Keratinocyte (primary cell): ENCODE measurements around the gene CFAP299. TPM values are rescaled to one million over a fixed set of nuclear protein-coding genes. Genes with fewer than 3 reads are reported as not detected.

Experiments
- DNase-seq: peaks from one replicate; pipeline ENCODE4 v3.0.0-alpha.2; 2011; ENCODE audit warnings: low read depth, missing footprints, low spot score
- FAIRE-seq: peaks from 2 replicates; lab custom pipeline; 2011; peaks lifted over from hg19 to GRCh38; lab: Jason Lieb, UNC
- H2AFZ ChIP-seq: 2 replicates; pipeline ENCODE4 v1.6.0; 2012; ENCODE audit warnings: low read length, control low read depth, inconsistent platforms; ENCODE audit not compliant: control insufficient read depth
- H3K27ac ChIP-seq: 2 replicates; pipeline ENCODE4 v1.5.1; 2011; ENCODE audit warnings: low read length; ENCODE audit not compliant: control insufficient read depth, insufficient read depth
- H3K27me3 ChIP-seq: 3 replicates; pipeline ENCODE4 v1.6.0; 2011; ENCODE audit warnings: low read length; ENCODE audit not compliant: control insufficient read depth, insufficient read depth; ENCODE audit errors: extremely low read depth
- H3K36me3 ChIP-seq, 2 experiments: 2 replicates in 1 of 2; 3 replicates in 1 of 2; pipeline ENCODE4 v1.5.1; 2011; ENCODE audit warnings: low read length in 2 of 2, mild to moderate bottlenecking in 1 of 2; ENCODE audit not compliant: control insufficient read depth in 2 of 2, insufficient read depth in 2 of 2; ENCODE audit errors: extremely low read depth in 1 of 2
- H3K4me1 ChIP-seq: 3 replicates; pipeline ENCODE4 v1.5.1; 2011; ENCODE audit warnings: low read length; ENCODE audit not compliant: control insufficient read depth, insufficient read depth; ENCODE audit errors: extremely low read depth
- H3K4me2 ChIP-seq: 3 replicates; pipeline ENCODE4 v1.6.0; 2011; ENCODE audit warnings: low read depth, low read length; ENCODE audit not compliant: control insufficient read depth, insufficient read depth; ENCODE audit errors: extremely low read depth
- H3K4me3 ChIP-seq, 3 experiments: fragments of 200-600 bp in 1 of 3; sonication (generic) in 1 of 3; 2 replicates in 2 of 3; 3 replicates in 1 of 3; pipeline ENCODE4 v1.5.1; 2011 to 2016; ENCODE audit warnings: low read length in 3 of 3, mild to moderate bottlenecking in 3 of 3, control low read depth in 2 of 3, inconsistent platforms in 1 of 3, low read depth in 1 of 3, mixed read lengths in 1 of 3, mixed run types in 1 of 3, moderate library complexity in 1 of 3; ENCODE audit not compliant: control insufficient read depth in 2 of 3, insufficient read depth in 2 of 3; ENCODE audit errors: extremely low read depth in 1 of 3
- H3K79me2 ChIP-seq: 2 replicates; pipeline ENCODE4 v1.6.0; 2012; ENCODE audit warnings: low read length; ENCODE audit not compliant: control insufficient read depth, insufficient read depth
- H3K9ac ChIP-seq: 3 replicates; pipeline ENCODE4 v1.6.0; 2011; ENCODE audit warnings: low read length; ENCODE audit not compliant: control insufficient read depth, insufficient read depth; ENCODE audit errors: extremely low read depth
- H3K9me1 ChIP-seq: 3 replicates; pipeline ENCODE4 v1.6.0; 2011; ENCODE audit warnings: low read length; ENCODE audit not compliant: control insufficient read depth, insufficient read depth; ENCODE audit errors: extremely low read depth
- H3K9me3 ChIP-seq: 2 replicates; pipeline ENCODE4 v1.5.1; 2012; ENCODE audit warnings: low read depth, low read length; ENCODE audit not compliant: control insufficient read depth
- H4K20me1 ChIP-seq: 3 replicates; pipeline ENCODE4 v1.6.0; 2011; ENCODE audit warnings: low read length; ENCODE audit not compliant: control insufficient read depth, insufficient read depth; ENCODE audit errors: extremely low read depth
- EZH2 ChIP-seq: IDR thresholded peaks from one replicate; pipeline ENCODE4 v1.6.1; 2012; ENCODE audit warnings: inconsistent platforms, mild to moderate bottlenecking, low read length, moderate library complexity
- dilution Hi-C: fragments of 300-500 bp; cut with MboI; formaldehyde crosslinking; loops from one replicate; pipeline ENCODE4 v1.7.0; 2020; ENCODE audit warnings: low sequenced_read_pairs; ENCODE audit not compliant: extremely low pct_ligation_motif_present
- polyA plus RNA-seq, 5 experiments: library from polyadenylated mRNA; depleted of rRNA in 3 of 5; stranded (reverse) in 3 of 5; stranded (forward) in 1 of 5; unstranded in 1 of 5; fragments of >200 nt; gene quantifications; 1 replicate in 1 of 5; 2 replicates in 3 of 5; 3 replicates in 1 of 5; pipeline versions ENCODE4 v1.2.1 to v1.2.3, GENCODE V29; 2011 to 2012; ENCODE audit warnings: missing spikeins in 2 of 5, low read depth in 1 of 5, low replicate concordance in 1 of 5
- TF ChIP-seq, protein P1 (sequence below), 3 experiments: IDR thresholded peaks in 1 of 3; conservative IDR thresholded peaks in 1 of 3; optimal IDR thresholded peaks in 1 of 3; 2 replicates in 2 of 3; 3 replicates in 1 of 3; pipeline versions ENCODE3 to v1.5.1; 2011; ENCODE audit warnings: low read length in 3 of 3, mild to moderate bottlenecking in 3 of 3, moderate library complexity in 2 of 3, control low read depth in 1 of 3, inconsistent platforms in 1 of 3; ENCODE audit not compliant: insufficient read depth in 2 of 3; ENCODE audit errors: extremely low read depth in 1 of 3

The CFAP299 gene
- polyA plus RNA-seq, 1 donor (not counting 4 experiments of a cell fraction or from before 2014, with no cell fraction given), result 0.14 TPM

DNA sequence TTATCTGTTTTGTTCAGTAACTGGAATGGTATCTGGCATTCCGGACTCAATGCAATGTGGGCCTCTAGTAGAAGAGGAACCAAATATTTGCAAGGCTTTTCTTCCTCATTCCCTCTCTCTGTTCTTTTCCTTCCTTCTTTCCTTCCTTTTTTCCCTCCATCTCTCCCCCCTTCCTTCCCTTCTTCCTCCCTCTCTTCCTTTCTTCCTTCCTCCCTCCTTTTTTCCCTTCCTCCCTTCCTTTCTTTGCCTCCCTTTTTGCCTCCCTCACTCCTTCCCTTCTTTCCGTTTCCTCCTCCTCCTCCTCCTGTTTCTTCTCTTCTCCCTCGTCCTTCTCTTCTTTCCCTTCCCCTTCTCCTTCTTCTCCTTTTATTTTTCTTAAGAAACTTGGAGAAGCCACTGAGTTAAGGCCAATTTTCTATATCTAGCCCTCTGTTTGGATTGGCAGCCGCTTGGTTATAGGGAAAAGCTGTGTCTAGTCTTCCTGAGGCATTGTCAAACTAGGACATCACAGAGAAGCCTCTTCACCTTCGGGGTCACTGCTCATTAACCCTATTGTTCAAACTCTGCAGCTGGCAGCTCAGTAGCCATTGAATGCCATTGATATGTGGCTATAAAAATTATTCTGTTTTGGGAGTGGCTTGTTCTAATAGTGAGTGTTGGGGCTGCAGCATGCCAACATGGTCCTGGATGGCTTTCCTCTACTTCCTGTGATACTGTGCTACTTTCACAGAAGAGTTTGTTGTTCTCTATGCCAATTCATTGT lies 95.9 kb downstream of the CFAP299 start:
- Histone ChIP-seq H3K9me3 (no peaks in the 10 kb centered on the region), H3K9ac (no peak overlapping the region), H3K4me2 (no peak overlapping the region), H3K27me3 (no peaks in the 10 kb centered on the region), H3K4me1 (no peaks in the 10 kb centered on the region), H3K27ac (no peak overlapping the region), H4K20me1 (no peaks in the 10 kb centered on the region), H3K4me3 (no peak overlapping the region), H3K79me2 (no peaks in the 10 kb centered on the region), H3K36me3 (no peaks in the 10 kb centered on the region), H3K9me1 (no peaks in the 10 kb centered on the region), H2AFZ (no peak overlapping the region)
- FAIRE-seq (no peak), DNase-seq (no peak)
- no peak for TF ChIP-seq EZH2
- TF ChIP-seq, protein P1, sequence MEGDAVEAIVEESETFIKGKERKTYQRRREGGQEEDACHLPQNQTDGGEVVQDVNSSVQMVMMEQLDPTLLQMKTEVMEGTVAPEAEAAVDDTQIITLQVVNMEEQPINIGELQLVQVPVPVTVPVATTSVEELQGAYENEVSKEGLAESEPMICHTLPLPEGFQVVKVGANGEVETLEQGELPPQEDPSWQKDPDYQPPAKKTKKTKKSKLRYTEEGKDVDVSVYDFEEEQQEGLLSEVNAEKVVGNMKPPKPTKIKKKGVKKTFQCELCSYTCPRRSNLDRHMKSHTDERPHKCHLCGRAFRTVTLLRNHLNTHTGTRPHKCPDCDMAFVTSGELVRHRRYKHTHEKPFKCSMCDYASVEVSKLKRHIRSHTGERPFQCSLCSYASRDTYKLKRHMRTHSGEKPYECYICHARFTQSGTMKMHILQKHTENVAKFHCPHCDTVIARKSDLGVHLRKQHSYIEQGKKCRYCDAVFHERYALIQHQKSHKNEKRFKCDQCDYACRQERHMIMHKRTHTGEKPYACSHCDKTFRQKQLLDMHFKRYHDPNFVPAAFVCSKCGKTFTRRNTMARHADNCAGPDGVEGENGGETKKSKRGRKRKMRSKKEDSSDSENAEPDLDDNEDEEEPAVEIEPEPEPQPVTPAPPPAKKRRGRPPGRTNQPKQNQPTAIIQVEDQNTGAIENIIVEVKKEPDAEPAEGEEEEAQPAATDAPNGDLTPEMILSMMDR (optimal IDR thresholded peaks at IDR 0.05 in 1 of 3, IDR thresholded peaks at IDR 0.05 in 1 of 3, conservative IDR thresholded peaks at IDR 0.05 in 1 of 3; ENCODE audit: extremely low read depth in 1 of 3, insufficient read depth in 2 of 3, low read length in 3 of 3), result no peak
- dilution Hi-C loops, result no loop called here

DNA sequence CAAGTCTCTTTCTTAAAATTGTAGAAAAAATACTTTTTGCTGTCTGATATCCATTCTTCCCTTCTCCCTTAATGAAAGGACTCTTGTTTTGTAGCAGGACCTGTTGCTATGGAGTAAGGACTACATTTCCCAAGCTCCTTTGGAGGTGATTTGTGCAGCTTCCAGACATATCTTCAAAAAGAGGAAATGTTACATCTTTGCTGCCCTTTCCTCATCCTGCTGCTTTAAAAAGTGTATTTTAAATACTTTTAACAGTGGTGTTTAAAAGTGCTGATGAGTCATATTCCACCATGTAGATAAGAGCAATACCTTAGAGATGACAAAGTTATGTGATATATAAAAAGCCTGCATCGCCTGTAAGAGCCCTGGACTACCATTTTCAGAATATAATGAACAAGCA lies 98.7 kb downstream of the CFAP299 start:
- FAIRE-seq (no peak), DNase-seq (no peak)
- TF ChIP-seq EZH2, result no peak
- TF ChIP-seq, protein P1 (optimal IDR thresholded peaks at IDR 0.05 in 1 of 3, IDR thresholded peaks at IDR 0.05 in 1 of 3, conservative IDR thresholded peaks at IDR 0.05 in 1 of 3; ENCODE audit: extremely low read depth in 1 of 3, insufficient read depth in 2 of 3, low read length in 3 of 3), result no peak
- H3K27me3 ChIP-seq, result no peaks in the 10 kb centered on the region
- dilution Hi-C loops, result no loop called here
- no peaks in the 10 kb centered on the region for H3K36me3 ChIP-seq
- H3K4me3 ChIP-seq, result no peak overlapping the region
- no peaks in the 10 kb centered on the region for H3K9me1 ChIP-seq
- H3K9me3 ChIP-seq, result no peaks in the 10 kb centered on the region
- no peaks in the 10 kb centered on the region for H3K79me2 ChIP-seq
- H2AFZ ChIP-seq, result no peak overlapping the region
- H3K9ac ChIP-seq, result no peak overlapping the region
- H3K27ac ChIP-seq, result no peak overlapping the region
- H3K4me2 ChIP-seq, result no peak overlapping the region
- H4K20me1 ChIP-seq, result no peaks in the 10 kb centered on the region
- no peaks in the 10 kb centered on the region for H3K4me1 ChIP-seq
